PC-3 (cell line): ENCODE measurements around the gene GCH1.

Experiments
- EZH2 ChIP-seq: fragments of 300-600 bp; sonication (generic); IDR thresholded peaks from one replicate; pipeline ENCODE4 v1.6.1; 2017; ENCODE audit warnings: antibody characterized with exemption, mild to moderate bottlenecking, low read length; ENCODE audit not compliant: unreplicated experiment
- TF ChIP-seq, protein P1 (sequence below): fragments of 300-600 bp; sonication (generic); conservative IDR thresholded peaks from 2 replicates; pipeline ENCODE4 v1.5.1; 2017; ENCODE audit warnings: antibody characterized with exemption, low read depth, mild to moderate bottlenecking, low read length

DNA sequence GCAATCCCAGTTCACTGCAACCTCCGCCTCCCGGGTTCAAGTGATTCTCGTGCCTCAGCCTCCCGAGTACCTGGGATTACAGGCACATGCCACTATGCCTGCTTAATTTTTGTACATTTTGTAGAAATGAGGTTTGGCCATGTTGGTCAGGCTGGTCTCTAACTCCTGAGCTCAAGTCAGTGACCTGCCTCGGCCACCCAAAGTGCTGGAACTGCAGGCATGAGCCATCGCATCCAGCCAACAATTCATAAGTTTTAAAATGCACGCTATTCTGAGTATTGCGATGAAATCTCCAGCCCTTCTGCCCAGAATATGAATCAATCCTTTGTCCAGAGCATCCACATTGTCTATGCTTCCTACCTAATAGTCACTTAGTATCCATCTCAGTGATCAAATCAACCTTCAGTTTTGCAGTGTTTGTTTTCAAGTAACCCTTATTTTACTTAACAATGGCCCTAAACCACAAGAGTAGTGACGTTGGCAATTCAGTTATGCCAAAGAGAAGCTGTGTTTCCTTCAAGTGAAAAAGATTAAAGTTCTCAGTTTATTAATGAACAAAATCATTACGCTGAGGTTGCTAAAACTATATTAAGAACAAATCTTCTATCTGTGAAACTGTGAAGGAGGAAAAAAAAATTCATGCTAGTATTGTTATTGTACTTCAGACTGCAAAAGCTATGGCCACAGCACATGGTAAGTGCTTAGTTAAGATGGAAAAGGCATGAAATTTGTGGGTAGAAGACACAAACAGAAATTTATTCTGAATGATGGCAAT lies 11.0 kb downstream of the GCH1 start:
- TF ChIP-seq, protein P1, sequence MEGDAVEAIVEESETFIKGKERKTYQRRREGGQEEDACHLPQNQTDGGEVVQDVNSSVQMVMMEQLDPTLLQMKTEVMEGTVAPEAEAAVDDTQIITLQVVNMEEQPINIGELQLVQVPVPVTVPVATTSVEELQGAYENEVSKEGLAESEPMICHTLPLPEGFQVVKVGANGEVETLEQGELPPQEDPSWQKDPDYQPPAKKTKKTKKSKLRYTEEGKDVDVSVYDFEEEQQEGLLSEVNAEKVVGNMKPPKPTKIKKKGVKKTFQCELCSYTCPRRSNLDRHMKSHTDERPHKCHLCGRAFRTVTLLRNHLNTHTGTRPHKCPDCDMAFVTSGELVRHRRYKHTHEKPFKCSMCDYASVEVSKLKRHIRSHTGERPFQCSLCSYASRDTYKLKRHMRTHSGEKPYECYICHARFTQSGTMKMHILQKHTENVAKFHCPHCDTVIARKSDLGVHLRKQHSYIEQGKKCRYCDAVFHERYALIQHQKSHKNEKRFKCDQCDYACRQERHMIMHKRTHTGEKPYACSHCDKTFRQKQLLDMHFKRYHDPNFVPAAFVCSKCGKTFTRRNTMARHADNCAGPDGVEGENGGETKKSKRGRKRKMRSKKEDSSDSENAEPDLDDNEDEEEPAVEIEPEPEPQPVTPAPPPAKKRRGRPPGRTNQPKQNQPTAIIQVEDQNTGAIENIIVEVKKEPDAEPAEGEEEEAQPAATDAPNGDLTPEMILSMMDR = no peak
- no peak for TF ChIP-seq EZH2
